Fibroblast of upper back skin (primary cell): Measurements from ENCODE around the gene NT5DC4.
"Not testable (repeated sequence)": the region's sequence is repeated elsewhere in the genome, so short reads cannot be mapped to it uniquely, and the experiment has no call there.

ENCODE experiments used
- DNase-seq: peaks from one replicate; pipeline ENCODE4 v3.0.0-alpha.2; 2013

NT5DC4 gene

DNA sequence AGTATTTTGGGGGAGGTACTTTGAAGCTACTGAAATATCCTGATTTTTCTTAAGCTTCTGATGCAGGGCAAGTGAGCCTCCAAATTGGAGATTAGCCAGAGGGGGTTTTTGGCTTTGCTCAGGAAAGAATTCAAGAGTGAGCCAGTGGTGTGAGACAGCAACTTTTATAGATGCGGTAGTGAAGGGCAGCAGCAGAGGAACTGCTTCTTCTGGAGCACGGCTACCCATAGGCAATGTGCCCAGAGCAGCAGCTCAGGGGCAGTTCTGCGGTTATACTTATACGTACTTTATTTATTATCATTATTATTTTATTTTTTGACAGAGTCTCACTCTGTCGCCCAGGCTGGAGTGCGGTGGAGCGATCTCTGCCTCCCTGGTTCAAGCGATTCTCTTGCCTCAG lies 19.8 kb upstream of the NT5DC4 start:
- DNase-seq = peak; percentile 6

DNA sequence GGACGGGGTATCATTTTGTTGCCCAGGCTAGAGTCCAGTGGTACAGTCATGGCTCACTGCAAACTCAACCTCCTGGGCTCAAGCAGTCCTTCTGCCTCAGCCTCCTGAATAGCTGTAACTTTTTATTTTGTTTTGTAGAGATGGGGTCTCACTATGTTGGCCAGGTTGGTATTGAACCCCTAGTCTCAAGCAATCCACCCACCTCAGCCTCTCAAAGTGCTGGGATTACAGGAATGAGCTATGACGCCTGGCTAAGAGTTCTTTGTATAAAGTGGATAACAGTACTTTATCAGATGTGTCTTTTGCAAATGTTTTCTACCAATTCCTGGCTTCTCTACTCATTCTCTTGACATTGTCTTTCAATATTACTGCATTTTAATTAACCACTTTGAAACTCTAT lies 17.1 kb upstream of the NT5DC4 start:
- DNase-seq = no peak

DNA sequence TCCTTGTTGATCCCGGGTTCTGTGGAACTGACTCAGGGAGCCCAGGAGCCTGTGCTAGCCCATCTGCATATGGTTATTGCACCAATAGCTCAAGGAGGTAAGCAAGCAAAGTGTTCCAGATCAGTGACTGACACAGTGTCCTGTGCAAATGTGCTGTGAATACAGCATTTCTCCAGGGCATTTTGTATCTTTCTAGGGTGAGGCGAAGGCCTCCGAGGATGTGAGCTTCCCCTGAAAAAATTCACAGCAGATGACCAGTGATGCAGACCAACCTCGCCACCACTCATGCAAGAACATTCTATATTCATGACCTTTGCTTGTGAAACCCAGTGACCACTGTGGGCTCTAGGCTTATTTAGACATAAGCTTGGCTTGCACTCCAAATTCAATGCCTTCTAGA lies 15.2 kb upstream of the NT5DC4 start:
- no peak for DNase-seq

DNA sequence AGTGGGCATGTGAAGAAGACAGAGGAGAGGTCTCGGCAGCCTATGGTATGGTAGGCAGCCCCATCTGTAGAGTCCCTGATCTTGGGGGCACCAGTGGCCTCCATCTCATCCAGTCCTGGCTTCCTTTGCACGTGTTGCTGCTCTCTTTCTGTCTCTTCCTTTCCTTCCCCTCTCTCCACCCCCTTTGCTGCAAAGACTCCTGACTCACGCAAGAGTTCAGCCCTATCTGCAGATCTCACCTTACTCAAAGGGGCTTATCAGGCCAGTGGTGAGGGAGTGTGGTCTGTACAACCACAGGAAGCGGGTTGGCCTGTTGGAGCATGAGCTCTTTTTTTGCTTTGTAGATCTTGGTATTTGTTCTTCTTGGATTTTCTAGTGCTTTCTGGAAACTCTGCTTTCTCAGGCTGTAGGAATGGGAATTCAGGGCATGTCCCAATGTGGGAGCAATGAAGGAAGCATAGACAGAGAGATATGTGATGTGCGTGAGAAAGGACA lies 14.6 kb upstream of the NT5DC4 start:
- peak; percentile 41 for DNase-seq

DNA sequence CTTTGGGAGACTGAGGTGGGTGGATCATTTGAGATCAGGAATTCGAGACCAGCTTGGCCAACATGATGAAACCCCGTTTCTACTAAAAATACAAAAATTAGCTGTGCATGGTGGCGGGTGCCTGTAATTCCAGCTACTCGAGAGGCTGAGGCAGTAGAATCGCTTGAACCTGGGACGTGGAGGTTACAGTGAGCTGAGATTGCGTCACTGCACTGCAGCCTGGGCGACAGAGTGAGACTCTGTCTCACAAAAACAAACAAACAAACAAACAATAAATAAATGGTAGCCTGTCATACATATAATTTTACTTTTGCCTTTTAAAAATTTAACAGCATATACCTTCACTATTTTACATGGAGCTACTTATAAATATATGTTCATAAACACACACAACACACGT lies 13.9 kb upstream of the NT5DC4 start:
- DNase-seq = not testable (repeated sequence)

DNA sequence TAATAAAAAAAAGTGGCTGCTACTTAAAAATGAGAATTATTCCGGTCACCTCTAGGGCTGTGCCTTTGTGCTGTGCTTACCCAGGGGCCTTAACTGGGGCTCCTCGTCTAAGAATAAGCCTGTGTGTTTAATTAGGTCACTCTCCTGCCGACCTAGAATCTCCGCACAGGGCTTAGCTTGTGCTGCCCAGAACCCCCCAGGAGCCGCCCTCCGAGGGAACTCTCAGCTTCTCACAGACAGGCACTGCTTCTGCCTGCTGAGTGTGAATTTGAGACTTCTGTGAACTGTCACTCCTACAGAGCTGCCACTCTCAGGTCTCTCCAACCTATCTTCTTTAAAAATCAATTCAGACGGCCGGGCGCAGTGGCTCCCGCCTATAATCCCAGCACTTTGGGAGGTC lies 11.9 kb upstream of the NT5DC4 start:
- no peak for DNase-seq

DNA sequence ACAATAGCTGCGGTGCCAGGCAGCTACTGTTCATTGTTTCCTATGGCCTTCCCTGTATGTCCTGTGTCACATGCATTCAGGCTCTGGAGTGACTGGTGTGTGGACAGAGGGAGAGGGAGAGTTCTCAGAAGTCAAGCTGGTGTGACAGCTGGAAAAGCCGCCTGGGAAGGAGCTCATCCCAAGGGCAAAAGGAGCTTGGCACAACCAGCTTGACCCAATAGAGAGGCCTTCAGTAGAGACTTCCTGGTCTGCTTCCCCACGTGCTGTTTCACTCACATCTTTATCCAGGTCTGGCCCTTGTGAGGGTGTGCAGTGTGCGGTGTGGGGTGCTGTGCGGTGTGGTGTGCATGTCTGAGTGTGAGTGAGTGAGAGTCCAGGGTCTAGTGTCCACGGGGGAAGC lies 11.1 kb upstream of the NT5DC4 start:
- DNase-seq = no peak

DNA sequence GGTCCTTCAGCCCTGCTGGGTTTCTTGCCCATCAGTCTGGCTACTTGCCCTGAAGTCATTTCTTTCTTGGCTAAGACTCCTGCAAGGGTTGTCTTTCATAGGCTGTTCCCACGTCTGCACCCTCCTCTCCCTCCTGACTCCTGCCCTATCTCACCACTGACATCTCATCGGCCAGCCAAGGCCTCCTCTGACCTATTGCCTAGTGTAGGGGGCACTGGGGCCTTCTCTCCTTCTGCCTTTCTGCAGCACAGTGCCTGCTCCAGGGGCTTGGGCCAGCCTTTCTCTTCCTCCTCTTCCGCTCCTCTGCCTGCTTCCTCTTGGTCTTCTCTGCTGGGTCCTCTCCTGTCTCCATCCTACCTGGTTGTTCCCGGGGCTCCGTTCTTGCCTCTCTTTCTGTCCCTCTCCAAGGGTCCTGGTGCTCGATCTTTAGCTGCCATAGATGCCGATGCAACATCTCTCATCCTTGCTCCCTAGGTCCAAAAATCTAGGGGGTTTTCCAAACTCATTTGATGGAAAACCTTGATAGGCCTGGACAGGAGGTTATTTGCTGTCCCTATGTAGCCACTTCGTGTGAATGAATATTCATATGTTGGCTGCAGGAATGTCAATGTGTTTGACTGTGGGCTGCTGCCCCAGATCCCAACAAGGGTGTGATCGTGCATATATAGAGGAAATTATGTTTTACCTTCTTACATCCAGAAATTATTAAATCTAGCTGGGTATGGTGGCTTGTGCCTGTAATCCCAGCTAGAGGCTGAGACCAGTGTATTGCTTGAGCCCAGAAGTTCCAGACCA lies 9.7 kb upstream of the NT5DC4 start:
- no peak for DNase-seq

DNA sequence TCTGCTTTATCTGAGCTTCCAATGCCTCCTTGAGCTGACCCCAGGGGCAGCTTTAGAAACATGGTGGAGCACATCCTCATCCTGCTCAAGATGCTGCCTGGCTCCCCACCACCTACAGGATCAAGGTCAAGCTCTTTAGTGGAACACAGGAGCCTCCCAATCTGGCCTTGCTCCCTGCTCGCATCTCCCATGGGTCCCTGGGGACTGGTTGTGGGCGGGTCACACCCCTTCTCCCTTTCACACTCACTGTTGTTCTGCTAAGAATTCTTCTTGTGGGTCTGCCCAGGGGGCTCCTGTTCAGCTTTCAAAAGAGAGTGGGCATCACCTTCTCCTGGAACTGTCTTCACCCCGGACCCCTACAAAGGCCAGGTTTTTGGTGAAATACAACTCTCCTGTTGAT lies 8.4 kb upstream of the NT5DC4 start:
- DNase-seq = no peak

DNA sequence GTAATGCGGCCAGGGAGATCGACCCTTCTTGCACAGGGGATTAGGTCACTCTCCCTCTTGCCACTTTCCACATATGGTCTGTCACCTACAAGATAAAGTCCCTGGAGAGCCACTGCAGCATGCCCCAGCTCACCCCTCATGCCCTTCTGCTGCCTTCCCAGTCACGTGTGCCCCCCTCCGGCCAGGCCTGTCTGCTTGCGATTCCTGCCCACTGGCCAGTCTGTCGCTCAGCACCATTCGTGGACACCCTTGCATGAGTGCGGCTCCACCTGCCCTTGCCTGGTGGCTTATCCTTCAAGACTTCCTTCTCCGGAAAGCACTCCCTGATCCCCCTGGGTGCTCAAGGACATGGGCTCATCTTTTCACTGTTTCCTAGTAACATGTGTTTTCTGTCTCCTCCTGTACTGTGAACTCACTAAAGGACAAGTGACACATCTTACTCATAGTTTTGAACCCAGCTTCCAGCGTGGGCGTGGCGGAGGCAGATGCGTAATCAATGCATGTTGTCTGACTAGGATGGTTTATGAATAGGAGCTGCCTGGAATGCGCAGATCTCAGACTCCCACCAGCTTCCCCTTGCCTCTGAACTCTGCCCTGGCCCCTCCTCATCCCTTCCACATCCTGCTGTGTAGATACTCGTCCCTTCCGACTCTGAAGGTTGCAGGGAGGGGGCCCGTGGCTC lies 7.8 kb upstream of the NT5DC4 start:
- DNase-seq = no peak

DNA sequence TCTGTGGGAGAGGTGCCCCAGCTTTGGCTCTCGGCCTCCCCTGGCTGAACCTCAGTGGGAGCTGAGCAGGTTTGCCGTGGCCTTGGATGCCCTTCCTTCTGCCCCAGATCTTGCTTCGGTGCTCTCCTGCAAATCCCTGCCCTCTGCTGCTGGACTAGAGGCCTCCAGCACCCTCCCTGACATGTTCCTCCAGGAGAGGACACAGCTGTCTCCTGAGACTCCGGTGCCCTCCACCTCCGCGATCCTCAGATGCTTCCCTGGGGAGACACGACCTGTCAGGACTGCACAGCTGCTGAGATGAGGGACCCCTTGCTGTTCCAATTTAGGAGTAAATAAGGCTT lies 7.3 kb upstream of the NT5DC4 start:
- DNase-seq = no peak

DNA sequence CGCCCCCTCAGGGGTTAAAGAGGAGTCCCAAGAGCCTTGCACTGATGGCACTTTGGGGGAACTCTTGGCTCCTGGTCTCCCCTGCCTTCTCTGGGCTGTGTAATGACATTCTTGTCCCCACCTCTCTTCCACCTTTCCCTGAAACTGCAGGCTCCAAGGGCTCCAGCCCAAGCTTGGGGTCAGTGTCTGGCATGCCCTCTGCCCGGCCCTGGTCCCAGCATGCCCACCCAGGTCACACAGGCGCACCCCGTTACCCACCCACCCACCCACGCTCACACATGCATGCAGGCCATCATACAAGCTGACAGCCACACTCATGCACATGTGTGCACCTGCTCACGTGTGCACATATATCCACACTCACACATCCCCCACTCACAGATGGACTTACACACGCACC lies 6.9 kb upstream of the NT5DC4 start:
- no peak for DNase-seq

DNA sequence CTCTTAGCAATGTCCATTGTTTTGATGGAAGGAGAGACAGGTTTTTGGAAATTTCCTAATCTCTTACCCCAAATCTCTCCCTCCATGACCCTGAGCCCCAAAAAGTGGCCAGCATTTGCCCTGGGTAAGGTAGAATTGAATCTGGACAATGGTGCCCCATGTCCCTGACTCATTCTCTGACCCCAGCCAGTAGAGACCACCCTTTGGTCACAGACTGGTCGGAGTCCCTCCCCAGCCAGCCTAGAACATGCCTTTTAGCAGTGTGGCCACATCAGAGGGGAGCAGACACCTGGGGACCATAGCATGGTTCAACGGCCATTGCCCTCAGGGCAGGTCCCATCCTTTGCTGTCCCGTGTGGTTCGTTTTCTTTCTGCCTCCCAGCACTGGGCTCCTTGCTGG lies 6.5 kb upstream of the NT5DC4 start:
- DNase-seq = no peak

DNA sequence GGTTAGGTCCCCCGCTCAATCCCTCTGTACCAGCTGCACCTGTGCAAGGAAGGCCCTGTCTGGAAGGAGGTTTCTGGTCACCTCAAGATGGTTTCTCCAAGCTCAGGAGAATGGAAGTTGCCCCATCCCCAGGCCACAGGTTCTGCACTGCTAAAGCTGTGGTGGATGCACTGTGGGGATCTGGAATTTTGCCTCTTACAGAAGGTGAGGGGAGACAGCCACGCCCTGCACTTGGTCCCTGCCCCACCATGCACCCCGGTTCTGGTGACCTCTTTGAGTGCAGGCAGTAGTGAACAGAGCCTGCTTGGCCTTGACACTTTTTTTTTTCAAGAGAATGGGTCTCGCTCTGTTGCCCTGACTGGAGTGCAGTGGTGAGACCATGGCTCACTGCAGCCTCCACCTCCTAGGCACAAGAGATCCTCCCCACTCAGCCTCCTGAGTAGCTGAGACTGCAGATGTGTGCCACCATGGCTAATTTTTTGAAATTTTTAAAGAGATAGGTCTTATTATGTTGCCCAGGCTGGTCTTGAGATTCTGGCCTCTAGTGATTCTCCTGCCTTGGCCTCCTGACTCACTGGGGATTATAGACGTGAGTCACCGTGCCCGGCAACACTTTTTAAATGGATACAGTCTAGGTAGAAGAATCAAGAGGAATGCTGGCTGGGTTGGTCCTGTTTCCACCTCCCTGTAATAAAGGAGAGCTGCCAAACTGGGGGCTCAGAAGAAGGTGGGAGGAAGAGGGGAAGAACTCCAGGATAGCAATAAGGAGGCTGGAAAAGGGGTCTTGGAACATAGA lies 5.8 kb upstream of the NT5DC4 start:
- peak; percentile 32 for DNase-seq

DNA sequence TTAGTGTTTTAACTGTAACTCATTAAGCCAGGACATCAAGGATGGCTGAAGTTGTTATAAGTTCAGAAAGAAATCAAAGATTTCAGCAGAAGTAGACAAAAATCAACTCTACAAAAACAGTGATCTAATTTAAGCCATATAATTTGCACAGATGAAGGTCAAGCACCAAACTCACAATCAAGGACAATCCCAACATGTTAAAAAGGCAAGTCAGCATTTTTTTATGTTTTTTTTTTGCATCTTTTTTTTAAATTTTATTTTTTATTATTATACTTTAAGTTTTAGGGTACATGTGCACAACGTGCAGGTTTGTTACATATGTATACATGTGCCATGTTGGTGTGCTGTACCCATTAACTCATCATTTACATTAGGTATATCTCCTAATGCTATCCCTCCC lies 4.7 kb upstream of the NT5DC4 start:
- not testable (repeated sequence) for DNase-seq

DNA sequence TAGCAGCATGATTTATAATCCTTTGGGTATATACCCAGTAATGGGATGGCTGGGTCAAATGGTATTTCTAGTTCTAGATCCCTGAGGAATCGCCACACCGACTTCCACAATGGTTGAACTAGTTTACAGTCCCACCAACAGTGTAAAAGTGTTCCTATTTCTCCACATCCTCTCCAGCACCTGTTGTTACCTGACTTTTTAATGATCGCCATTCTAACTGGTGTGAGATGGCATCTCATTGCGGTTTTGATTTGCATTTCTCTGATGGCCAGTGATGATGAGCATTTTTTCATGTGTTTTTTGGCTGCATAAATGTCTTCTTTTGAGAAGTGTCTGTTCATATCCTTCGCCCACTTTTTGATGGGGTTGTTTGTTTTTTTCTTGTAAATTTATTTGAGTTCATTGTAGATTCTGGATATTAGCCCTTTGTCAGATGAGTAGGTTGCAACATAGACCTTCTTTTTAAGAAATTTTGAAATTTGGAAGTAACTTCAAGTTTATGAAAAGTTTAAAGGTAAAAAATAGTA lies 3.9 kb upstream of the NT5DC4 start:
- DNase-seq = not testable (repeated sequence)

DNA sequence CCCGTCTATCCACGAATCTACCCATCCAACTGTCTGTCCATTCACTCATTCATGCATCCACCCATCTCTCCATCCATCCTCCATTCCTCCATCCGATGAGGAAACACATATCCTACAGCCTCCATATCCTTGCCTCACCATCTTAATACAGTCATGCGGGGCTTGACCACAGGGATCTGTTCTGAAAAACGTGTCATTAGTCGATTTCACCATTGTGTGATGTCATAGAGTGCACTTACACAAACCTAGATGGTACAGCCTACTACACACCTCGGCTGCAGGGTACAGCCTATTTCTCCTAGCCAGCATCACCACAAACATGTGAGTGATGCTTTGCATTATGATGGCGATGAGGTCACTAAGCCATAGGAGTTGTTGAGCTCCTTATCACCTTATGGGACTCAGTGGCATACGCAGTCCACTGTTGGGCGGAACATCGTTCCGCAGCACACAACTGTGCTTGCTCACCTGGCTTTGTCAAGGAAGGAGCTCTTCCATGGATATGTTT lies 1.9 kb upstream of the NT5DC4 start:
- no peak for DNase-seq

DNA sequence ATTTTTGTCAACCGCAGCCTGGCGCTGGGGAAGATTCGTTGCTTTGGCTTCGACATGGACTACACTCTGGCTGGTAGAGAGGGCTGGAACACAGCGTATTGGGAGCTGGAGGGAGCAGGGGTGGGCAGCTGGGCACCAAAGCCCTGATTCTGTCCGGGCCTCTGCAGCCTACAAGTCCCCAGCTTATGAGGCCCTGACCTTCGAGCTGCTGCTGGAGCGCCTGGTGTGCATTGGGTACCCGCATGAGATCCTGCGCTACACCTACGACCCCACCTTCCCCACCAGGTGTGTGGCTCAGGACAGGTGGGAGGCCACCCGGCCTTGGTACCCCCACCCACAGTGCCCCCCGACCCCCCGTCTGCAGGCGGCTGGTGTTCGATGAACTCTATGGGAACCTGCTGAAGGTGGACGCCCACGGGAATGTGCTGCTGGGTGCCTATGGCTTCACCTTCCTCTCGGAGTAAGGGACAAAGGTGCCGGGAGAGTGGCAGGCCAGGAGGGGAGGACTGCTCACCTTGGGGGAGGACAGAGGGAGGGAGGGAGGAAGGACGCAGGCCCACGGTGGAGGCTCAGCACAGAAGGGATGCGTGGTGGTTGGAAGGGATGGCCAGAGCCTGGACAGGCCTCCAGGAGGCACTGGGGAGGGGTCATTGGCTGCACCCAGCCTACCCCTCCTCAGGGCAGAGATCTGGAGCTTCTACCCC lies 1.2 kb downstream of the NT5DC4 start:
- no peak for DNase-seq

DNA sequence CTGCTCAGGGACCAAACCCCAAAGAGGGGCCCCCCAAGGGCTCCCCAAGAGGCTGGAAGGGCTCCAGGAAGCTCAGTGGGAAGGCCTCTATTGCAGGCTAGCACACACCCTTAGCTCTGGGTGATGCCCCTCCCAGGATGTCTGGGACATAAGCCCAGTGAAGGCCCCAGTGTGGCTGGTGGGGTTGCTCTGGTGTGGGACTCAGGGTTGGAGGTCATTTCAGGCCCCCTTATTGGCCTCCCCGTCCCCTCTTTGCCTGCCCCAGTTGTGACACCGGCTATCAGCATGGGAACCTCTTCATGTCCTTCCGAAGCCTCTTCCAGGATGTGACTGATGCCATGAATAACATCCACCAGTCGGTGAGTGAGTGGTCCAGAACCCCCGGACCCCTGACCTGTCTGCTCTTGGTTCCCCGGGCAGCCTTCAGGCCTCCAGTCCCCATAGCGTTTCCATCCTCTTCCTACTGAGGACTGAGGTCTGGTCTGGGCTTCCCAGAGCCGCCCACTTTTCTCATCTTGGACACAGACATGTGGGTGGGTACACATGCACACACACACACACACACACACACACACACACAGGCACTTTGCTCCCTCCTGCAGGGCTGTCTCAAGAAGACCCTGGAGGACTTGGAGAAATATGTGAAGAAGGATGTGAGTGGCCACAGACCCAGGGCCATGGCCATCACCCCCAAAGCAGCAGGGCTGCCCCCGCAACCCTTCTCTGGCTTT lies 2.2 kb downstream of the NT5DC4 start:
- no peak for DNase-seq

DNA sequence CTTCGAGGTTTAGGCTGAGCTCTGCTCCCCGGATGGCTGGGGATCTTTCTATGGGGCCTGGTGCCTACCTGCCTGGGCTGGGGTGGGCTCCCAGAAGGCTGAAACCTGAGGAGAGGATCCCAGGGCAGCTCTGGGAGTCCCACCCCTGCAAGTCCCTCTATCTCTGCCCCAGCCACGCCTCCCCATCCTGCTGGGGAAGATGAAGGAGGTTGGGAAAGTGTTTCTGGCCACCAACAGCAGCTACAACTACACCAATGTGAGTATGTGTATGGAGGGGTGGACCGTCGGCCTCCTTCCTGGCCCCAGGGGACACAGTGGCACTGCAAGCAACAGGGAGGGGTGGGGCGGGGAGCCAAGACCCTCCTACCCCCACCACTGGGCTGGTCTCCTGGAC lies 2.7 kb downstream of the NT5DC4 start:
- no peak for DNase-seq

DNA sequence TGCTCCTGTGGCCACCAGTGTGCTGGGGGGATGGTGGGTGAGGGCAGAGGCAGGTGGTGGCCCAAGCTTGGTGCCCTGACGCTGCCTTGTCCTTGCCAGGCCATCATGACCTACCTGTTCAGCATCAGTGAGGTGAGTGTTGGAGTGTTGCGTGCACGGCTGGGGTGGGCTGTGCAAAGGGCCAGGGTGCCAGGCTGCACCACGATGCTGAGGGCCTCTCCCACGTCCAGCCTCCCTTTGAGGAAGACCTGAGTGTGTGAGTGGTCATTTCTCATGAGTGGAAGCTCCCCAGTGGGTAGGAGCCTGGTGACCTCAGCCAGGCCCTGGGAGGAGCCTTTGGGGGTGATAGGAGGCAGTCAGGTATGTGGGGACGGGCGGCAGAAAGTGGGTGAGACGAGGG lies 3.2 kb downstream of the NT5DC4 start:
- DNase-seq = no peak
